NCI-H345 (cell line): ENCODE results near the gene THOC5.
"Not testable (repeated sequence)": the region's sequence is repeated elsewhere in the genome, so short reads cannot be mapped to it uniquely, and the experiment has no call there.

Experiments used
- DNase-seq: peaks from one replicate; lab custom pipeline; 2025; lab: John Stamatoyannopoulos, UW

The THOC5 gene

DNA sequence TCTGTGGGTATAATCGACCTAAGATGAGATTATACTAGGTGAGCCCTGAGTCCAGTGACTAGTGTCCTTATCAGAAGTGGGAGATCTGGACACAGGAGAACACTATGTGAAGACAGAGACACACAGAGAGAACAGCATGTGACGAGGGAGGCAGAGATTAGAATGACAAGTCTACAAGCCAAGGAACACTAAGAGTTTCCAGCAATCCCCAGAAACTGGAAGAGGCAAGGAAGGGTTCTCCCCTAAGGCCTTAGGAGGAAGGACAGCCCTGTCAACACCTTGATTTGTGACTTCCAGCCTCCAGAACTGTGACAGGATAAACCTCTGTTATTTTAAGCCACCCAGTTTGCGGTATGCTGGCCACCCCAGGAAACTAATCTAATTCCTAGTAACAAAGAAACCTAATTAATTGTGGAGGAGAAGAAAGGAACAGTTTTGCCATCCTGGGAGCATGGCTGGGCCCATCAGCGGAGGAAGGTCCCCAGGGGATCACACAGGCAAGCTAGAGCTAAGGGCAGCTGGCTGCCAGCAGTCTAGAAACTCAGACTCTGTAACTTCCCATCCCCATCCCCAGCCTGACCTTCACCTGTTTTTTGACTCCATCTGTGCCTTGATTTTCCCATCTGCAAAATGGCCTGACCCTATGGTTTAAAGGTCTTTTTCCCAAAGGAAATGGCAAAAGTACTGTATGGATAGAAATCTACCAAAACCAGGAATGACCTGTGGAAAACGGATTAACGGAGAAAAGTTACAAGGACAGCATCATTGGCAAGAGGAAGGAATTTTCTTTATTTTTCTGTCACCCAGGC lies 10.3 kb upstream of the THOC5 start:
- no peak for DNase-seq

DNA sequence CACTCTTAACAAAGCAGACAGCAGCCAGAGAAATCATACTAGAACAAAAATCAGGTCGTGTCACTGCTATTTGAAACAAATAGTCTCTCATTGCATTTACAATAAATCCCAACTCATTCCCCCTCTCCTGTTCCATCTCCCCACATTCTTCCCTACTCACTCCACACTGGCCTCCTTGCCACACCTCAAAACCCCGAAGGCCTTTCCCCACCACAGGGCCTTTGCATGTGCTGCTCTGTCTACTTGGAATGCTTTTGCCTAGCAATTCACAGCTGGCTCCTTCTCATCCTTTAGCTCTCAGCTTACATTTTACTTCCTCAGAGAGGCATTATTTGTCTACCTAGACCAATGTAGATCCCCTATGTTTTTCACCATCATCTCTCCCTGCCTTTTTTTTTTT lies 6.3 kb upstream of the THOC5 start:
- DNase-seq, result no peak

DNA sequence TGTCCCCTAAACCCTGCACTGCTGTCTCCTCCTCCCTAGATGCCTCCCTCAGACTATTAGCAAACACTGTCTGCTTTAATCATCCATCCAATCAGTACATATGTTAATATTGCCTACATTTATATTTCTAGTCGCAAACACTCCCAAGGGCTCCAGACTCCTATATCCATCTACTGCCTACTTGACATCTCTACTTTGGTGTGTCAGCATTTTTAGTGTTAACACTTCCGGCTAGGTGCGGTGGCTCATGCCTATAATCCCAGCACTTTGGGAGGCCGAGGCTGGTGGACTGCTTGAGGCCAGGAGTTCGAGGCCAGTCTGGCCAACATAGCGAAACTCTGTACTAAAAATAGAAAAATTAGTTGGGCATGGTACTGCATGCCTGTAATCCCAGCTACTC lies 5.5 kb upstream of the THOC5 start:
- no peak for DNase-seq

DNA sequence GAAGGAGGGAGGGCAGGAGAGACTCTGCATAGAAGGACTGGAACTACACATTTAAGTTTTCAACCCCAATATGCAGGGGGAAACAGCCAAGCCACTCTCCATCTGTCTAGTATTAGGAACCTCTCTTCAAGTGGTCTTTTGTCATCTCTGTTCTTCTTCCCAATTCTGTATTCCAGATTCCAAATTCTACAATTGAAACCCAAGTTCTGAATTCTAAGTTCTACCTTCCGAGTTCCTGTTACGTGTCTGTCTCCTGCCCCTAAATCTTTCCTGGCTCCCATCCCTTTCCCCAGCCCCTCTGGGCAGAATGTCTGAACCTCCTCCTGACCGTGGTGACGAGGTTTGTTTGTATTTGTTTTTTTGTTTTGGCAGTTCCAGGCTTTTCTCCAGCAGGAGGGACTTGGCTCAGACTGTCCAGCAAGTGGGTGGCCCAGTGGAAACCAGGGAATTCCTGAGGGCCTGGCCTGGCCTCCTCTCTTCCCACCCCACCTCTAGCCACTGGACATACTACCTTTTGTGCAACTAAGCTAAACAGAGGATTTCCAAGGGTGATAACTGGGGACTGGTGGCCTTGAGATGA lies 1.6 kb upstream of the THOC5 start:
- no peak for DNase-seq

DNA sequence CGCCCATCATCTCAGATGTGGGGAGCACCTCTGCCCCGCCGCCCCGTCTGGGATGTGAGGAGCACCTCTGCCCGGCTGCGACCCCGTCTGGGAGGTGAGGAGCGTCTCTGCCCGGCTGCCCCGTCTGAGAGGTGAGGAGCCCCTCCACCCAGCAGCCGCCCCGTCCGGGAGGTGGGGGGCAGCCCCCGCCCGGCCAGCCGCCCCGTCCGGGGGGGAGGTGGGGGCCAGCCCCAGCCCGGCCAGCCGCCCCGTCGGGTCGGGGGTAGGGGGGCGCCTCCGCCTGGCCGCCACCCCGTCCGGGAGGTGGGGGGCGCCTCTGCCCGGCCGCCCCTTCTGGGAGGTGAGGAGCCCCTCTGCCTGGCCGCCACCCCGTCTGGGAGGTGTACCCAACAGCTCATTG lies 1.2 kb downstream of the THOC5 start:
- not testable (repeated sequence) for DNase-seq

DNA sequence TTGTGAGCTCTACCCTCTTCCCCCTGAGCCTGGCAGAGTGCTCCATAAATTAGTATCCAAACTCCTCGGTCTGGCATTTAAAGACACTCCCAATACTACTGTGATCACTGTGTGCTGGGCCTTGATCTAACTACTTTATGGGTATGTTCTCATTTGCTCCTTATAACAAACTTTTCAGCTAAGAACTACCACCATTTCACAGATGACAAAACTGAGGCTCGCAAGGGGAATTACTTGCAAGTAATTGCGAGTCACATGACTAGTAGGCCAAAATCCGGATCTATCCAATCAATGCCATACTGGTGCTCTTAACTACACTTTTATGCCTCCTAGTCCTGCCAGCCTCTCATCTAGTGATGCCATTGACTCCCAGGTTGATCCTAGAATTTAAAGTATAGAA lies 3.6 kb downstream of the THOC5 start:
- no peak for DNase-seq

DNA sequence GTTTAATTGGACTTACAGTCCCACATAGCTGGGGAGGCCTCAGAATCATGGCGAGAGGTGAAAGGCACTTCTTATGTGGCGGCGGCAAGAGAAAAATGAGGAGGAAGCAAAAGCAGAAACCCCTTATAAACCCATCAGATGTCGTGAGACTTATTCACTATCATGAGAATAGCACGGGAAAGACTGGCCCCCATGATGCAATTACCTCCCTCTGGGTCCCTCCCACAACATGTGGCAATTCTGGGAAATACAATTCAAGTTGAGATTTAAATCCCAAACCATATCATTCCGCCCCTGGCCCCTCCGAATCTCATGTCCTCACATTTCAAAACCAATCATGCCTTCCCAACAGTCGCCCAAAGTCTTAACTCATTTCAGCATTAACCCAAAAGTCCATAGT lies 8.5 kb downstream of the THOC5 start:
- DNase-seq, result not testable (repeated sequence)

DNA sequence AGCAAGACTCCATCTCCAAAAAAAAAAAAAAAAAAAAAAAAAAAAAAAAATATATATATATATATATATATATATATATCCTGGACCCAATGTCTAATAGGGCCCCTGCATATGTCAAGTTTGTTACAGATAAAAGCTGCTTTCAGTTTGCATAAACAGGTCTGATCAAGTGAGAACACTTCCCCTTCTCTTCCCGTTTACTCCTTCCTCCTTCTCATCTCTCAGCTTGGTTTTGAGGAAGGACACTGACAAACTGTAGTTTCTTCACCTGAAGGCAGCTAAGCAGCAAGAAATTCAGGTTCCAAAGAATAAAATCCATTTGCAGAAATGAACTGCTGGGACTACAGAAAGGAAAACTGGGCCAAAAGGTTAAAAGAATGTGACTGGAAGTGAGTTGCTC lies 11.7 kb downstream of the THOC5 start:
- no peak for DNase-seq

DNA sequence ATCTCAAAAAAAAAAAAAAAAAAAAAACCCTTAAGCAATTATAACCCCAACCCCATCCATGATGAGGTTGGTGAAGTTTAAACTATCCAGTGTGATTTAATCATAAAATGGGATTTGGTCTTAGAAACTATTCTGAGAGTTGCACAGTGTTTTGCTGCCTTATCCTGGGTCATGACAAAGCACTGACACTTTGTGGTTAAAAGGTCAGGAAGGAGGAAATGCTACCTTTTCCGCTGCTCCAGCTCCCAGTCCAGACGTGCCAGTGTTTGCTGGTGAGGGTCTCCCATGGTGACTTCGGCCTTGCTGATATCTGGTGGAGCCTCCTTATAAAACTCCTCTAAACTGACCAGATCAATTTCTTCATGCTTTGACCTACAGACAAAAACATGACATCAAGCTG lies 14.5 kb downstream of the THOC5 start:
- DNase-seq, result no peak

DNA sequence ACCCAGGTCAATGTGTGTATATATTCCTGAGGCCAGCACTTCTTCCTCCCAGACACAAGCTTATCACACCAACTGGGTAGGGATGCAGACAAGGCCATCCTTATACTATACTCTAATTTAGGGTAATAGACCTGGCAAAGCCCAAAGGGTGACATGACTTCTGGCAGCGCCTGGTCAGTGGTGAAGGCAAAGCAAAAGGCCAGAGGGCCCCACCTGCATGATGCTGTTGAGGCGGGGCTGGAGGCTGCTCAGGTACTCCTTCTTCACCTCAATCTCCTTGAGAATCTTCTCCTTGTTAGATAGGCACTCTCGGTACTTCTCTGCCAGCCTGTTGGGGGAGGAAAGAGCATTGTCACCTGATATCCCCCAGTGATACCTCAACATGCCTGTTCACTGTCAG lies 17.1 kb downstream of the THOC5 start:
- no peak for DNase-seq

DNA sequence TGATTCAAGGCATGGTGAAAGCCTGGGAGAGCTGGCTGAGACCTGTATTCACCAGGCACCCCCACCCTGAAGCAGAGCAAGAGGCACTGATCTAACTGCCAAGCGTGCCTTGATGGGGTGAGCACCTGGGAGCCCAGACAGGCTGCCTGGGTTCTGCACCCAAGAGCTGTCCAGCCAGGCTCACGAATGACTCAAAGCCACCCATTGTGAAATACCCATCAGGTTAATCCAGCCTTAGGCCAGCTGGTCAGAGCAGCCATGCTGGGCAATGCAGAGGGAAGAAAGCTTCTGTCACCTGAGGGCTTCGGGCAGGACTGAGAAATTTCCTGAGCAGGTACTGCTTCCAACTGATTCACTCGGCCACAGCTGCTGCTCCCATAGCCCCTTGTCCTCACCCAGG lies 22.1 kb downstream of the THOC5 start:
- DNase-seq, result no peak

DNA sequence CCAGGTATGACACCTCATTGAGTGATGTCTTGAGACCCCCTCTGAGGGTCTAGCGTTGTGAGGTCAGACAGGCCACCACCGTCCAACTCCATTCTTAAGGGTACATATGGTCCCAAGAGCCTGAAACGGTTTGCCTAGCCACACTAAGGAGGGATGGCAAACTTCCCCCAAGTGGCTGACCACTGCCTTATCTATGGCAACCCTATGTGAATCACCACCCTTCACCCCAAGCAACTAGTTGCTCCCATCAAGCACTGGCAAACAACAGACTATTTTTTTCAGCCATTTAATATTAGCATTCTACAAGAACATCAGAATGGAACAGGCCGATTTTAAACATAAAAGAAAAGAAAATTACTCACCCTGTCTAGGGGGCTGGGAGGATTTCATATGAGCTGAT lies 22.8 kb downstream of the THOC5 start:
- no peak for DNase-seq

DNA sequence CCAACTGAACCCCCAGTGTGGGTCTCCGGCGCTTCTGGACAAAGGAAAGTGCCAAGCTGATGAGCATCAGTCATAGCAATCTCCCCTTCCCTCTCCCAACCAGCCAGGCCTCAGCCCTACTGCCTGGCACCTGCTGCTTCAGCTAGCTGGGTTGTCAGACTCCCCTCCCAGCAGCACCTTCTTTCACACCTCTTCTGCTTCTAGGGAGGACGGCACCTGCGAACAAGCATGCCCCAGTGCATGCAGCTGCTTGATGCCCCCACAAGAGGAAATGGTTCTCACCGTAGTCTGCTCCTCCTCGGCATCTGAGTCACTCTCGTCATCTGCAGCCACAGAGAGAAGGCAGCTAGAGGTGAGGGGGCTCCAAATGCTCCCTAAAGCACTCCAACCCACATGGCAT lies 25.4 kb downstream of the THOC5 start:
- no peak for DNase-seq

DNA sequence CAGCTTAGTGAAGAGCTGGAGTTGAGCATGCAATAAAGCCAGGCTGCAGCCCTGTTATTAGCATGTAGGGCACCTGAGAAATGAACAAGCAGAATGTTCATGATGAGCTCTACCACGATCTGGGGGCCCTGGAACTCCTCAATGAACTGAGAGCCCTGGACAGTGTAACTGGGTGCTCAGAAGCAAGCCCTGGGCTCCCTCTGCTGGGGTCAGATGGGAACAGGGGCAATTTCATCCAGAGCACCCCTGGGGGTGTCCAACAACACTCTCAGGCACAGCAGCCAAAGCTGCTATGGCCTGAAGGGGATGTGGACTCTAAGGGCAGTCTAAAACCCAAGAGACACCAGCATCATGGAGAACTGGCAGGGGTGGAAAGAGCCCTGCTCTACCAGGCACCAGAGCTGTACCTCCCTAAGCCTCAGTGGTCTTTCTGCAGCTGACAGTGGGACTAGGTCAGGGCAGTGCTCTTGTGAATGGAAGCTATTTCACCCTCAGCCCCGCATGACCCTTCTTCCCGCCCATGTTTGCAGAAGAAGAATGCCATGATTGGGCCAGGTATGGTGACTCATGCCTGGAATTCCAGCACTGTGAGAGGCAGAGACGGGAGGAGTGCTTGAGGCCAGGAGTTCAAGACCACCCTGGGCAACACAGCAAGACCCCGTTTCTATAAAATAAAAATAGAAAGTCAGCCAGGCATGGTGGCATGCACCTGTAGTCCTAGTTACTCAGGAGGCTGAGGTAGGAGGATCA lies 28.9 kb downstream of the THOC5 start:
- peak; percentile 0 for DNase-seq

DNA sequence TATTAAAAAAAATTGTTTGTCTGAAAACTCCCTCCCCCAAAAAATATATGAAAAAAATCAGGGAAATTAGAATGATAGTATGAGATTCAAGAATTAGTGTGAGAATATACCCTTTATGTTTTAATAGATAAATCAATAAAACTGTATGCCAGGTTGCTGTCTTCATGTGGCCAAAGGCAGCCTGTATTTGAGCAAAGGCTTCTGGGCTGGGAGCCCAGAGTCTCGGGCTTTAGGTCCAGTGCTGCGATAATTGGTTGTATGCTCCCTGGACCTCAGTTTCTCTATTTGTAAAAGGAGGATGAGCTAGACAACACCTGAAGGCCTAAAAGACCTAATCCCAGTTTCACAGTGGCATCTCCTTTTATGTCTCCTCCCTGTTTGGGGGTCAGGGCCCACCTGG lies 29.8 kb downstream of the THOC5 start:
- no peak for DNase-seq

DNA sequence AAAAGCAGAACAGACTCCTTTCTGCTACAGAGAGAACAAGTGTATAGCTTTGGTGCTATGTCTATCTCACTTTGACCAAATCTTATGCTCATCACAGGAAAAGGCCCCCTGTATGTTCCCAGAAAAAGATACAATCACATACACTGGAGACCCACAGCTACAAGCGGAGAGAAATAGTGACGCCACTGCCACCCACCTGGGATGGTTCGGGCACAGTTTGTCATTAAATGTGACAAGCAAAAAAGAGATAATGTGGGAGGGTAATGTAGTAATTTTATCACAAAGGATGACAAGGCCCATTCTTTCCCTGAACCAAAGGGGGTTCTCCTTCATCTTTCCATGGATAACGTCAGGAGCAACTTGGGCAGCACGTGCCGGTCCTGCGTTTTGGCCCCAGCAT lies 32.0 kb downstream of the THOC5 start:
- DNase-seq, result no peak

DNA sequence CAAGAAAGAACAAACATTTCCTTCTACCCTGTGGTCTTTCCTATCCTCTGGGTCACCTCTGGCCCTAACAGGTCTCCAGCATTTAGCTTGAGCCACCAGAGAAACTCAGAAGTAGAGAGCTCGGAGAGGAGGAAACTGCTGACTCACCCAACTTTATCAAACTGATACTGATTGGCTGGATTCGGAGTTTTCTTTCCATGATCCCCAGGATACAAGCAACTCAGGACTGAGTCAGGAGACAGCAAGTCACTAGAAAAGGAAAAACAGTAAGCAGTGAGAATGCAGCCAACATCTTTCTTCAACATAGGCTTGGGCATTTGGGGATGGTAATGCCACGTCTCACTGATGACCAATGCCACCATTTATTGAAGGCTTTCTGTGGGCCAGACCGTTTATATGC lies 32.7 kb downstream of the THOC5 start:
- DNase-seq, result no peak

DNA sequence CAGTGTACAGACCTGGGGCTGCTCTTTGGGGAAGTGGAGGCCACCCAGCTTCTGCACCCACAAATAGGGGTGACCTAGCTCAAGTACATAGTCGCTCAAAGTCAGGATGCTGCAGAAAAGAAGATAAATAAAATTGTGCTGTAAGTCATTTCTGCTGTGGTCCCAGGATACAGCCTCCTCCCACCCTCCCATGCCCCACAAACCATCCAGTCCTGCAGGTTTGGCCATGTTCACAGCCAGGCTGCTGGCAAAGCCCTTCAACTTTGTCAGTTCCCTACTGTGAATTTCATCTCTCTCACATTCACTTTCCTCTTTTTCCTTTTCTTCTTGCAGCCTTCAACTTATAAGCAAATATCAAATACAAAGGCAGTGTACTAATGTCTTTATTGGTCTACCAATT lies 33.6 kb downstream of the THOC5 start:
- no peak for DNase-seq

DNA sequence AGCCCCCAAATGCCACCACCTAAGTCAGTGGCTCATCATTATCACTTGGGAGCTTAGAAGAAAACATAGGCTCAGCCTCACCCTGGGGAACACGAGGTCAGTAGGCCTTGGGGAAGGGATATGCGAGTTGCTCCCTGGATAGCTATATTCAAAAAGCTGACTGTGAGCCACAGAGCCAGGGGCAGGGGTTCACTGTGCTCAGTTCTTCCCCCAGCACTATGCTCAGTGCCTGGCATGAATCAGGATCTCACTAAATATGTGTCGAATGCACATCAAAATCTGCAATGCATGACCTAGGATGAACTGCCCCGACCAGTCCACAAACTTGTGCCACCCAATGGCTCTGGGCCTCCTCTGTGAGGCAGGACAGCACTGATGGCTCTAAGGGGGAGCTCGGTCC lies 35.1 kb downstream of the THOC5 start:
- no peak for DNase-seq

DNA sequence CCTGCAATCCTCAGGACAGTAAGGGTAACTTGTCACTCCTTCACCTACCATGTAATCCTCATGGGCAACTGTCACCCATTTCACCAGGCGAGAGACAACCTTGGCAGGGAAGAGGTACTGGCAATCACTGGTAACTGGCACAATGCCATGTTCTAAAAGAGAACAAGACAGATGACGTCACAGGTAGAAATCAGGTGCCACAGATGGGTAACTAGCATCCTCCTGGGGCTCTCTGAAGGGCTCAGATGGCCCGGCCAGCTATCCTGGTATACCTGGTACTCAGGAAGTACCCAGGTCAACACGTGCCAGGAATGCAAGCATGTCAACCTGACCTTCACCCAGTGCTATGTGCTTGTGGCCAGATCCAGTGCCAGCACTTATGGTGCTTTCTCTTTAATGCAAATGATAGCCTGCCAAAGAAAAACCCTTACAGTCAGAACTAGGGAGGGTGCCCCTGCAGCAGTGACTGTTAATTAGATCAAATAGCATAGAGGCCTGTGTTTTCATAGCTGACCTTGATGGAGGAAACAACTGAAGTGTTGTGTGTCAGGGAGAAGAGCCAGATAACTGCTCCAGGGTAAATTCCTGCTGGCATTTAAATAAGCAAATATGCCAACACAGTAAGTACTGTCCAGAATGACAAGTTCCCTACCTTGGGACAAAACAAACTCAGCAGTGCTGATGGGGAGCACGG lies 36.2 kb downstream of the THOC5 start:
- DNase-seq, result peak; percentile 1

DNA sequence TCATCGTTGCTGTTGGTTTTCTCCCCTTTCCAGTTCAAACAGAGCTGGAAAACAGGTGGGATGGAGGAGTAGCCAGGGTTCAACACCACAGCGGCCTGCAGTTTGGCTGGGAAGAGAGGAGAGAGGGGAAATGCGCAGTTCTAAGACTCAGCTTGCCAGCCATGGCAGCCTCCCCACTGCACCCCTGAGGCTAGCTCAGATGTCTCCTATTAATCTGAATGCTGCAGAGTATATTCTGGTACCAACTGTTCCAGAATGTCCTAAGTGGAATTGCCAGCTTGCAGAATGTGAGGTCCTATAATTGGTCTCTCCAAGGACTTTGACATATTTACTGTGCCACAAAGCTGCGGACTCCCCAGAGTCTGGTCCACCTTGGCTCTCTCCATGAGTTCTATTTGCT lies 41.5 kb downstream of the THOC5 start:
- no peak for DNase-seq

DNA sequence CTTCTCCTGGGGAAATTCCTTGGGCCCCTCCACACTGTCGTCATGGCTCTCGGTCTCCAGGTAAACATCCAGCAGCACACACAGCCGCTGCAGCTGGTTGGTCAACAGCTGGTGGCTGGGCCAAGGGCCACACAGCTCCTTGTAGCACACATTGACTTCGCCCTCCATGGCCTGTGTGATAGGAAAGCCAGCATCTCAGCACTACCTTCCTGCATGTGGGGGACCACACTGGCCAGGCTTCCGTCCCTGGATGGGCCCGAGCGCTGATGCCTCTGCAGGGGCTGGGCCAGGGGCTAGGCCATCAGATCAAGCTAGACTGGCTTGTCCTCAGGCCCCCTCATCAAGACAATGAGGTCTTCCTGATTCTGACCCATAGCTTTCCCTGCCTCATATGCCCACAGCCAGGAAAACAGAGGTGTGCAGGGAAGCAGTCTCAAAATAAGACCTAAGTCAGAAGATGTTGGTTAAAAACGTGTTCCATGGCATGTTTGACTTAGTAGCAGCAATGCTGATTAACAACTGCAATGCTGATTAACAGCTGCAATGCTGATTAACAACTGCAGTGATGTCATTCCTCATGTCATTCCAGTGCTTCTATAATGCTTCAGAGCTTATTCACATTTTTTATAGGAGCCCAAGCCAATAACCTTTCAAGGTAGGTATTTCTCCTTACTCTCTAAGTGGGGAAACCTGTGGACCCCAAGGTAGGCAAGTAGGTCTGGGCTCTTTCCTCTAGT lies 42.3 kb downstream of the THOC5 start:
- DNase-seq, result no peak
